NCI-H69 (cell line): Measurements from ENCODE around the gene AGAP1.

Source experiments
- DNase-seq: peaks from one replicate; lab custom pipeline; 2025; lab: John Stamatoyannopoulos, UW

Gene AGAP1

DNA sequence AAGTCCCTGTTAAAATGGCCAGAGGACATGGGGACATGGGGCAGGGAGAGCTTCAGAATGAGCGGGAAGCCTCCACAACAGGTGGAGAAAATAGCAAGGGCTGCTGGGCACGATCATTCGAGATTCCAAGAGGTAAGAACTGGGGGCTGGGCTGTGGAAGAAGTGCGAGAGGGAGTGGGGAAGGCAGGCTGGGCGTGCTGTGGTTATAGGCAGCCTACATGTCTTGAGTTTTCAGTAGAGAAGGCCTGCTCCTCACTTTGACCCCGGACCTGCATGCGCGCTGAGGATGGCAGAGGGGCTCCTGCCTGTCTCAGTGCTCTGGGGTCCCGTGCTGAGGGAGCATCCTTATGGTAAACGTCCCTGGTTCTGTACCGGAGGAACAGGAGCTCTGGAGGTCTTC is 115.5 kb downstream of the AGAP1 start:
- no peak for DNase-seq

DNA sequence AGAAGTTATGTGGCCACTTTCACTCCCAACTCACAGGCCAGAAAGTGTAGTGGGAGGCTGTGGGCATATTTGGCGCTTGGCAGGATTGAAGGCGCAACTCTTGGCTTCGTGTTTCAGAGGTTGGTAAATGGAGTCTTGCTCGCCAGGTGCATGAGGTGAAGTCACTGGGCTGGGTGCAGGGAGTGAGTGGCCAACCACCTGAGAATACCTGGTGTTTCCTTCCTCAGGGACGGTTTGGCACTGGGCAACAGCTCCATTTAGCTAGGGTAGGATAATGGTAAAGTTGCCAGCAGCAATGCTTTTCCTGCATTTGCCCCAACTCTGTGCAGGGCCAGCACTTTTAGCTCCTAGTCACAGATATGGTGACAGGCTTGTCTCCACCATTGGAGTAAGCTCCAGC is 115.9 kb downstream of the AGAP1 start:
- DNase-seq = no peak

DNA sequence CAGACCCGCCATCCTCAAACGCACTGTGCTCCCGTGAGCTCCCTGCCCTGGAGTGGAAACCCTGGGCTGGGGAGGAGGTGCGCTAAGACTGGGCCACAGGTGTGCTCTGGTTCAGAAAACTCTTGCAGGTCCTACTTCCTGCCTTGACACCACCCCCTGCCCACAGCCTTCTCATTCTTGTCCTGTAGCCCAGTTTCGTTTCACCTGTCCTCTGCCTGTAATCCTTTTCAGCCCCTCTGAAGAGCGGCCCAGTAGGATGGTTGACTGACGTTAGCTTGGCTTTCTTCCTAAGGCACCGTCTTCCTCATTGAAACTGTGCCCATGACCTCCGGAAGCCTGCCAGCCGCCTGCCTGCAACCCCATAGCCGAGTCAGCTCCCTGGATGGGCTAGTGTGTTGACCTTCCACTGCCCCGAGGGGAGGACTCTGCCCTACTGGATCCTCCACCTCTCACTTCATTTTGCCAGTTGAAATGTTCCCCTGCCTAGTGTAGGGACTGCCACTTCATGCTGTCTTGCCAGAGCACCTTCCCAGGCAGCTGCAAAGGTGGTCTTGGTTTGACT is 116.9 kb downstream of the AGAP1 start:
- DNase-seq = no peak

DNA sequence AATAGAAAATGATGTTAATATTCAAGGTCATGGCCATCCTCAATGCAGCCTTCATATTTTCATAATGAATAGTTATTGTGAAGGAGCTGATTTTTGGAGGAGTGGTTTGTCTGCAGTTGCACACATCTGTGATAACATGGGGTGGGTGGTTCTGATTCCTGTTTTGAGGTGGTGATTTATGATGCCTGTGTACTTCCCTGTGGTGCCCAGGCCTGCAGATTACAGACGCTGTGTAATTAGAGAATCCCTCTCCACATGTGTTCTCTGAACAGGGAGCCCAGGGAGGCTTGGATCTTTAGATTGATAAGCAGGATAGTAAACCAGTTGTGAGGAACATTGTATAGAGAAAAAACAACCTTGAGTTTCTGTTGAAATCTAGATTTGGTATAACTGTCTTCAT is 117.5 kb downstream of the AGAP1 start:
- peak; percentile 95 for DNase-seq

DNA sequence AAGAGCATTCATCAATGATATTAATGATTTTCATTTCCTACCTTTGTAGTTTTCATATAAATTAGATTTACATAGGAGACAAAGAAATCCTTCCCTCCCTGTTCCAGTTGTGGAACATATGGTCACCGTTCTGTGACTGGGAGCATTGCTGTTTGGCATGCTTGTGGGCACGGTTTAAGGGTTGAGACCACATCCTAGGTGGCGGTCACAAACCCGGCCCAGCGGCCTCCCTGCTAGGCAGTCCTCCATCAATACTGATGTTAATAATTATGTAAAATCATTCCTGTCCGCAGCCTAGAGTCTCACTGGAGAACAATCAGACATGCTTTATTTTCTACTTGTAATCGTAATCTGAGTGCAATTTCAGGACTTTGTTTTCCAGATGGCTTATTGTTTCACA is 117.9 kb downstream of the AGAP1 start:
- DNase-seq = peak; percentile 93

DNA sequence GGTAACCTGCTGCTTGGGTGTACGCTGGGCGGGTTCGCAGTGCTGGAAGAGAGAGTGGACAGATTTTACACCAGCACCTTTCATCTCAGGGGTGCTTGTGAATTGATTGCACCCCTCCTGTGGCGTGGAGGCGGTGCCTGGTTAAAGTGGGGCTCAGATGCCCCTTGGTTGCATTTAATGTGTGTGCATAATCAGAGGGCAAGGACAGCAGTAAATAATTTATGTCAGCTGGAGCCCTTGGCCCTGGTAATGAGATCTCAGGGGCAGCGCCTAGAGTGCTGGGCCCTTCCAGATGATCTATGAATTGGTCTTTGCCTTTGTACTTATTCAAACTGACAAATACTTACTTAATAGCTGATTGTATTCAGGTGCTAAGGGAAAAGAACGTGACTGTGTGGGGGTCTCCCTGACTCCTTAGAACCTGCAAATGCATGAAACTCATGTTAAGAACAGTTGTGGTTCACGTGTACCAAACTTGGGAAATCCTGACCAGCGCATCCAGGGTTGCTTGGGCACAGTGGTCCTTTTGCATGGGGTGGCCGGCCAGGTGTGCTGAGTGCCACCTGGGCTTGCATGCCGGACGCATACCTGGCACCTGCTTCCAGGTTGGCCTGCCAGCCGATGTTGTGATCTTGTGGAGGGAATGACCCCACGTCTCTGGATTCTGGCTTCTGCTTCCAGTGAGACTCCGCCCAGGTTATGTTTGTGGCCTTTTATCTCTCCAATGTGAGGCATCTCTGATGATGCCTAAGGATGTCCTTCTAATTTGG is 118.5 kb downstream of the AGAP1 start:
- DNase-seq = peak; percentile 96

DNA sequence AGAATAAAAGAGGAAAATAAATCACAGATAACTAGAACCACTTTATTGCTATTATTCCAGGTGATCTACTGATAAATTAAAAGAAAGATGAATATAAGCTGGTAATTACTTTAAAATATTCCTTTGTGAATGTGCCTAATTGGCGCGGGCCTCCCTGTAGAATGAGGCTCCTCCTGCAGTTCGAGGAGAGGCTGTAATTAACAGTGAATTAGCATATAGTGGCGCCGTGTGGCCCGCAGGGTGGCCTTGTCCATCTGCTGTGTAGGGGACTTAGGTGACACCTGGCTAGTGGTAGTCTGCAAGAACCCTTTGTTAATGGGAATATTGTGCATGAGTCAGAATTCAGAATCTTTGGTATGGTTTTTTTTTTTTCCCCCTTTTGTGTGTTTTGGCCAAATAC is 119.8 kb downstream of the AGAP1 start:
- peak; percentile 92 for DNase-seq

DNA sequence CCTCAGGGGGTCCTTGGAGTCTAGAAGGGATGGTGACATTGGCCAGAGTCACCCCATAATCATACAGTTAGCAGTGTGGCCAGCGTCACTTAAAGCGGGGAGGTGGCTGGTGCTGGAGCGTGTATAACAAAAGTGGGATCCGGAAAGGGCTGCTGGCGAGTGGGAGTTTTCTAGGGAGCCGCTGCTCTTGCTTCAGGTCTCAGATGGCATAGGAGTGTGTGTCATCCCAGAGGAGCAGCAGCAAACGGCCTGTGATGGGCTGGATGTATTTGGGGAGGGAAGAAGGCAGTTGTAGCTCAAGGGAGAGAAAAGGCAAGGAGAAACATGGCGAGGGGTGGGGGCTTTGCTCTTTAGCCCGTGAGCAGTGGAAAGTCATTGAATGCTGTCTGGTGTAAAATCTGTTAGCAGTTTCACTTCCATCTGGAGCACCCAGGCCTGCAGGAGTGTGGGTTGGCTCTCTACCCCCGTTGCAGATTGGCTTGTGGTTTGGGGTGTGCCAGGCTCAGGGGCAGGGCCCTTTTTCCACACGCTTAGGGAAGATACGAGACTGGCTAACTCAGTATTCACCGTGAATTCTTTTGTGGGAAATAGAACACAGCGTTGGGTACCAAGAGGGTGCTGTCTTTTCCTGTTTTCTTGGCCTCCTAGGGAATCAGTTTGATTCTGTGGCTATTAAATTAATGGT is 120.5 kb downstream of the AGAP1 start:
- peak; percentile 86 for DNase-seq

DNA sequence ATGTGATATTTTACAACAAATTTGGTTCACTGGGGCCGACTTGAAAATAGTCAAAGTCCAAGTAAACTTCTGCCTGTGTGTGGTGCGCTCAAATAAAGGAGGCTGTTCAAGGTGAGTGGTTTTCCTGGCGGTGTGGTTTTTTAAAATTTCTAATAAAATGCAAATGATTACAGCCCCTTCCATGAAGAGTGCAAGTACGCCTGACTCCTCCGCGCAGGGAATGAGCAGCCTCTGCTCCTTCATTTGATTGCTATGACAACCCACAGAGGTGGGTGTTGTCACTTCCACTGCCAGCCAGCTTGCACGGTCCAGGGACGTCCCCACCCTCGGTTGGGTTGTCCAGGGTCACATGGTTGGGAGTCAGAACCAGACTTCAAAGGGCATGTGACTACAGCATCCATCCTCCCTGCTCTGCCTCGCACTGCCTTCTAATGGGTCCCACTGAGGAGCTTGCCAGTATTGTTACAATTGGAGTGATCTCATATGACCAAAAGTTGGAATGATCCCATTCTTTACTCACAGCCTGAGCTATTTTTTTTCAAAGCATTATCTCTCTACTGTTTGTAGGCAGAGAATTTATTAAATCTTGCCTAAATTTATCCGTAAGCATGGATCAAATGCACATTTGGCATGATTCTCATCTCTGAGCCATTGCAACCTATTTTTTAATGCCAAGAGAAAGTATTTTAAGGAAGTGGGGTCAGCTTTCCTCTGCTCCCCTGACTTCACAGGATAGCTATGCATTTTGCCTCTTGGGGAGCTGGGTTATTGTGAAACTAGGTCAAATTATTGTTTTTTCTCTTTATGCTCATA is 121.3 kb downstream of the AGAP1 start:
- DNase-seq = peak; percentile 86

DNA sequence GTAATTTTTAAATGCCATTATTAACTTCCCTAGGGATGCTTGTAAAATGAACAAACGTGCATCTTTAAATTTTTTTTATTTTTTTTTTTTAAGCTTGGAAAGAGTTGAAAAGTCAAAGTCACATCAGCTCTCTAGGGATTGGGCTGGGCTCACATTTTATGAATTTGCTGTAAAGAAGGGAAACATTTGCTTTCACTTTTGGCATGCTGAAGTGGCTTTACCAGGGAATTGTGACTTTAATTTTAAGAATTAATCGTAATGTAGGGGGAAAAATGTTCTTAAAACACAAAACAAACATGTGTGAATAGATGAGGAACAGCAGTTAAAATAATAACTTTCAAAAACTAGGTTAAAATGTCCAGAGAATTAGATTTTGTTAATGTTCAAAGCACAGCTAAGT is 123.0 kb downstream of the AGAP1 start:
- no peak for DNase-seq

DNA sequence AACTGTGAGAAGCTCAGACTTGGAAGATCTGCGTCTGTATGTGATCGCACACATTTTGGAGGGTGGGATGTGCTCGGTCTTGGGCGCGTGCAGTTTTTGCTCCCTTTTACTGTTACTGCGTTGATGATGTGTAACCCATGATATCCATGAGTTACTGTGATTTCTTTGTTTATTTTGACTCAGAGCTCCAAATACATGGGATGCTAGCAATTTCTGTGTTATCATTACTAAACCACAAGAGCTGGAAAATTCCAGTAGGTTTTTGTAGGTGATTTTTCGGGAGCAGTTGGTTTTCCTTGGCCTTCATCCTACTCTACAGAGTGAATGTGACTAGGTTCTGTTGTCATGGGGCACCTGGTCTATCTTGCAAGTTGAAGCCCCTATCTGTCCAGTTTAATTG is 124.2 kb downstream of the AGAP1 start:
- no peak for DNase-seq

DNA sequence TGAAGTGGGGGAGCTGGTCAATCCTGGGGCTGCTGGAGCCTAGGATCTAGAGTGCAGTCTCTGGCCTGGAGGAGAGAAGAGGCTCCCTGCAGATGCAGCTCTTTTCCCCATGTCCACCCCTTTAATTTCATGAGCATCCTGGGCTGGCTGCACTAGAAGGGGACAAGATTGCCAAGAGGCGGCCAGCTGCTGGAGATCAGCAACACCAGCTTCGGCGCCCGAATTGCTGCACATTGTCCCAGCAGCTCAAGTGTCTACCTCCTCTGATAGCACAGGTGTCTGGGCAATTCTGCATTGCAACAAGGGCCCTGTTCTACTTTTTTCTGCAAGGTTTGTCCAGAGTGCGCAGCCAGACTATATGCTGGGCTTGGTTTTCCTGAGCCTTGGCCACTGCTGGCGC is 125.7 kb downstream of the AGAP1 start:
- DNase-seq = no peak

DNA sequence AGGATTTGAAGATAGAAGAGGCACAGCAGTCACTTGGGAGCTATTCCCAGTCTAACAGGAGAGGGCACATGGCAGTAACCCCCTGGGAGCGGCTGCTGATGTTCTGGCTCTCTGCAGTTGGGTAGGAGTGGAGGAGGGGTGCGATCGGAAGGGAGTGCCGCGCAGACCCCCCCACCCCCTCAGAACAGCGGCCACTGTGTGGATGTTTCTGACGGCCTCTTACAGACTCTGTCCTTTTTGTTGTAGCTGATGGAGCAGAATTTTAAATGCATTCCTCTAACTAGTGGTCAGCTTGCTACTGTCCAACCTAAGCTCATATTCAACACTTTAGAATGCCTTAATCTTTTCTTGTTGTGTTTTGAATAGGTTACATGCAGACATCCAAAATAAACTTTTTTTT is 127.9 kb downstream of the AGAP1 start:
- no peak for DNase-seq

DNA sequence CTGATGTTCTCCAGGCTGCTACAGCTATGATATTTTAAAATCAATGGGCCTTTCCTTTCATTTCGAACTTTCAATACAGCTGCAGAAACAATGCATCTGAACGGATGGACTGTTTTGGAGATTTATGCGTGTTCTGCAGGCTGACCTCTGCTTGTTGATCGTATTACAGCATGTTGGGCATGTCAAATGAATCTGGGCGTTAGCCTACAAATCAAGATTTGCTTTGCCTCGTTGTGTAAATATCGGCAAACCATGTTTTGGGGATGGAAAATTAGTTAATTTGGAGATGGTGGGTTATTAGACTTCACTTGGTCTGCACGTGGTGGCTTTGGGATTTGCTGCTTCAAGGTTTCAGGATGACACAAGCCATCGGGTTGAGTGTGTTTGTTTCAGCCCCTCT is 129.3 kb downstream of the AGAP1 start:
- peak; percentile 59 for DNase-seq

DNA sequence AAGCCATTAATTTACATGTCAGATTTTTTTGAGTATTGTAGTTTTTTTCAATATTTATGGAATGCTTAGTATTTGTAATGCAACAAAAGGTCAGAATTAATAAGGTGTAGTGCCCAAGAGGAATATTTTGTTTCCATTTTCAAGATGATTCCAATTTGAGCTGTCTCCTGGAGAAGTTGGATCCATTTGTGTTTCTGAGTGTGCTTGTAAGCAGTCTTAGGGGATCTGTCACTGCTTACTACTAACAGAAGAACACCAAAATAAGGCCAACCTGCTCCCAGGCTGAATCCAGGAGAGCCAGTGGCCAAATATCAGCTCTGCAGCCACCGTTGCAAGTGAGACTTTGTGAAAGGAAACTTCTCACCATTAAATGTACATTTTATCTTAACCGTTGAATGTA is 129.9 kb downstream of the AGAP1 start:
- no peak for DNase-seq

DNA sequence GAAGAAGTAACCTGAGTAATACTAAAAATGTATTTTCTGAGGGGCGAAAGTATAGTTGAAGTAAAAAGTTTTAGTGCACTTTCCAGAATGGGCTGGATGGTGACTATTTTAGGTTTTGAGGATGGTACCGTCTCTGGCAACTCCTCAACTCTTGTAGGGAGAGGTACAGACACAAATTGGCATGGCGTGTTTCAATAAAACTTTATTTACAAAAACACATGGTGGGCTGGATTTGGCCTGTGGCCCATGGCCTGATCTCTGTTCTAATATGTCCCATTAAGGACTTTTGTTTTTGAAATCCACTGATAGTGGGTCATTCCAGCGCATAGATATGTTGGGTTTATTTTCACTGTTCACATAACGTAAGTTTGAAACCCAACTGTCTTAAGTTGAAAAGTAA is 132.8 kb downstream of the AGAP1 start:
- no peak for DNase-seq

DNA sequence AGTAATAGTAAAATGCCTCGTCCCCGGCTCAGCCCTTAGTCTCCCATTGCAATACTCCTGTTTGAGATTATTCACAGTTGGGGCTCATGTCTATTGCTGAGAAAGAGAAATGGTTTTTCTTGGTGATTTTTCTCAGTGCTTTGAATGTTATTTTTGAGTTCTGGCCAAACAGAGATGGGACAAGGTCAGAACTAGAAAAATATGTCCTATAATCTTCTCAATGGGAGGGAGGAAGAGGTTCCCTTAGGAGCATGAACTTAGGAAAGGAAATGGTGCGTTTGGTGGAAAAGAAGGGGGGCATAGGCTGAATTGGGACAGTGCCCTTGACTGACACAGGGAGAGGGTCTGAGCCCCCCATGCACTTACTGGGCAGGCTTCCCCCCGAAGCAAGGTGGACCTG is 133.8 kb downstream of the AGAP1 start:
- no peak for DNase-seq

DNA sequence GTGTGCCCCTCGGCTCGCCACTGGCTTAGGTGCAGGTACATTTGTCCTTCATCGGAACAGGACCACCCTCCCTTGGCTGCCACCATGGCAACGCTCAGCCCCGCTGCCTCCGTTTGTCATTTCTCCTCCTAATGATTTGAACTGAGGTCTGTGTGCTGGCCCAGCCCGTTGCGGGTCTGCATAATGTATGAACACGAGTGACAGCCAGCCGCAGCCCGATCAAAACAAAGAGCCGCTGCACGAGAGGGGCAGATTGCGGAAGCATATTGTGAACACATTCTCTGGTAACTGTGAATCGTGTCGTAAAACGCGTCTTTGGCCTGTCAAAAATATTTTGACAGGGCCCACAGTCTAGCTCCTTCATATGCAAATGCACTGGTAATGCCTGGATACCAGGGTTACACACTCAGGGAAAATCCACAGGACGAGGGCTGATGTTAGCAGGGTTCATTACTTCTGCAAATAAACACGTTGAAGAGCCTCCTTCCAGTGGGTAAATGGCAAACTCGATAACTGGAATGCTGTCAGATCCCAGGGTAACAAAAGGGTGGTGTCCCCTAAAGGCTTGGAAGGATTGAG is 137.0 kb downstream of the AGAP1 start:
- peak; percentile 28 for DNase-seq

DNA sequence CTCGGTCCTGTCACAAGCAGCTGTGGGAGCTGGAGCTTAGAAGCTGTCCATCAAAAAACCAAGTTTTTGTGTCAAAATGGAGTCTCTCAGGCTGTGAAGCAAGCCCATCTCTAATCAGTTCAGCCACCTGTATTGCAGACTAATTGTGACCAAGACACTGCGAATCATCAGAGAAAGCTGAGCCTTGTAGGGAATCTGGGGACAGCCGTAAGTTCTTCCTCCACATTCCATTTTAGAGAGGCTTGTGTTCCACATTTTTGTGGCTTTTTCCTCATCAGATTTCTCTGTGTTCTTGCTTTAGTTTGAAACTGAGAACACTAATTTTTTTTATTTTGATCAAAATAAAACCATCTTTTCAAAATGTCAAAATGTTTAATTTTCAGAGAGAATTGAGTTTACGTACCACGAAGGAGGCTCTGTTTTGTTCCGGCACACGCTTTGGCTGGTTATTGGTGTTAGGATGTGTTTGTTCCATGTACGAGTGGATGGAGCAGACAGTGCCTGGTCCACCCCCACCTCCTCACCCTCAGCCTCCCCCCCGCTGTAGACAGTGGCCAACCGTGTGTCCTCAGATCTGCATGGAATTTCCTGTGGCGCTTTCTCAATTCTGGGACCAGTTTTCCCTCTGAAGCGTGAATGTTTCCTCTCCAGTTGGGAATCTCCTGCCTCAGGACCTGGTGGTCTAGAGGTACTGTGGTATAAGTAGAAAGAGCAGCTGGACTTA is 140.8 kb downstream of the AGAP1 start:
- DNase-seq = no peak

DNA sequence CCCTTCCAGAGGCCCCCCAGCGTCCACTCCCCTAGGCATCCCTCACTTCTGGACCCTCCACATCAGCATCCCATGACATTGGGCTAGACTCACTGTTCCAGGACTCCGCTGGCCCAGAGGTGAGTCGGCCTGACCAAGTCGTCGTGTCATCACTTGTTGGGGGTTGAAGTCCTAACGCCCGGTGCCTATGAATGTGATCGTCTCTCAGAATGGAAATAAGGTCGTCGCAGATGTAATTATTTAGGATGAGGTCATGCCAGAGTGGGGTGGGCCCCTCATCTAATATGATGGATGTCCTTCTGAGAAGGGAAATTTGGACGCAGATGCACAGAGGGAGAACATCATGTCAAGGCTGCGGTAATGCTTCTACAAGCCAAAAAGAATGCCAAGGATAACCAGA is 142.7 kb downstream of the AGAP1 start:
- DNase-seq = no peak

DNA sequence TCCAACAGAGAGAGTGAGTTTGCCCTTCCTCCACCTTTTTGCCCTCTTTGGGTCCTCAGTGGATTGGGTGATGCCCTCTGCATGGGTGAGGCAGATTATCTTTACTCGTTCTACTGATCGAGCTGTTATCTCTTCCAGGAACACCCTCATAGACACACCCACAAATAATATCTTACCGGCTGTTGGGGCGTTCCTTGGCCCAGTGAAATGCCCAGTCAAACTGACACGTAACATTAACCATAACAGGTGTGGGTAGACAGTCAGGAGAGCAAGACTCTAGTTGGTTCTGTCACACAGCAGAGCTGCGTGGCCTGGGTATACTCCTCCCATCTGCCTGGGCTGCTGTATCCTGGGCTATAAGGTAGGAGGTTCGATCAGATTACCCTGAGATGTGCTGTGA is 144.1 kb downstream of the AGAP1 start:
- no peak for DNase-seq
